HepG2 (cell line): Measurements from ENCODE around the gene SEPHS2. TPM values are rescaled to one million over a fixed set of nuclear protein-coding genes. Genes with fewer than 3 reads are reported as not detected.

Experiments used
- BRCA1 ChIP-seq: sonication (generic); formaldehyde crosslinking; IDR thresholded peaks from 2 replicates; pipeline ENCODE4 v1.4.0; 2020; ENCODE audit warnings: missing genetic modification reagents
- DNMT3B ChIP-seq: conservative IDR thresholded peaks from 2 replicates; pipeline ENCODE4 v1.6.1; 2016; ENCODE audit warnings: missing biosample characterization, control low read depth
- FIP1L1 ChIP-seq: fragments of 200-400 bp; formaldehyde crosslinking; IDR thresholded peaks from 2 replicates; pipeline ENCODE4 v1.6.1; 2018; ENCODE audit warnings: low read depth, mild to moderate bottlenecking, low read length, moderate library complexity, borderline replicate concordance; ENCODE audit not compliant: insufficient read depth
- FOXJ3 ChIP-seq: sonication (generic); formaldehyde crosslinking; IDR thresholded peaks from 2 replicates; pipeline ENCODE4 v1.4.0; 2020; ENCODE audit warnings: missing genetic modification reagents, mild to moderate bottlenecking, borderline replicate concordance
- HMG20B ChIP-seq: conservative IDR thresholded peaks from 2 replicates; pipeline ENCODE4 v1.6.1; 2016; ENCODE audit warnings: missing genetic modification reagents, missing compliant biosample characterization
- SALL2 ChIP-seq: sonication (generic); formaldehyde crosslinking; IDR thresholded peaks from 2 replicates; pipeline ENCODE4 v1.8.1; 2023; ENCODE audit warnings: mild to moderate bottlenecking, missing genetic modification reagents, inconsistent platforms
- TSC22D2 ChIP-seq: sonication (generic); formaldehyde crosslinking; IDR thresholded peaks from 2 replicates; pipeline ENCODE4 v1.5.1; 2020; ENCODE audit warnings: missing genetic modification reagents, mild to moderate bottlenecking, borderline replicate concordance
- ZKSCAN1 ChIP-seq: fragments of 150-350 bp; IDR thresholded peaks from 2 replicates; pipeline ENCODE4 v1.6.1; 2014; ENCODE audit warnings: low read length
- ZNF282 ChIP-seq: fragments of 450-650 bp; IDR thresholded peaks from 2 replicates; pipeline ENCODE4 v1.6.1; 2018; ENCODE audit not compliant: partially characterized antibody
- ZNF543 ChIP-seq: sonication (generic); formaldehyde crosslinking; IDR thresholded peaks from 2 replicates; pipeline ENCODE4 v1.4.0; 2020; ENCODE audit warnings: mild to moderate bottlenecking, missing genetic modification reagents
- polyA plus RNA-seq, 8 experiments: library from polyadenylated mRNA; depleted of rRNA in 3 of 8; stranded (reverse) in 7 of 8; unstranded in 1 of 8; fragments of >200 nt; fragmentation: Illumina TruSeq in 4 of 8; extraction: Trizol in 4 of 8; gene quantifications; 2 replicates each; pipeline versions ENCODE4 v1.2.1 to v1.2.3, GENCODE V29; 2011 to 2016; ENCODE audit warnings: low read depth in 4 of 8, missing spikeins in 1 of 8, mixed read lengths in 1 of 8; ENCODE audit not compliant: insufficient read depth in 1 of 8
- total RNA-seq, 5 experiments: library from RNA; depleted of rRNA; stranded (reverse); fragments of >200 nt; fragmentation: Illumina TruSeq; extraction: Trizol; gene quantifications; 2 replicates each; pipeline ENCODE4 v1.2.3, GENCODE V29; 2016; ENCODE audit warnings: low read depth in 1 of 5
- TF ChIP-seq, protein P1 (sequence below): sonication (generic); formaldehyde crosslinking; IDR thresholded peaks from 2 replicates; pipeline ENCODE4 v1.5.0; 2020; ENCODE audit warnings: missing genetic modification reagents, mild to moderate bottlenecking, borderline replicate concordance
- TF ChIP-seq, protein P2 (sequence below): sonication (generic); formaldehyde crosslinking; IDR thresholded peaks from 2 replicates; pipeline ENCODE4 v1.9.0; 2021; ENCODE audit warnings: missing genetic modification reagents, mild to moderate bottlenecking, borderline replicate concordance
- TF ChIP-seq, protein P3 (sequence below): sonication (generic); formaldehyde crosslinking; IDR thresholded peaks from 2 replicates; pipeline ENCODE4 v1.8.1; 2023; ENCODE audit warnings: mild to moderate bottlenecking, moderate library complexity, missing genetic modification reagents
- TF ChIP-seq, protein P4 (sequence below): sonication (generic); formaldehyde crosslinking; IDR thresholded peaks from 2 replicates; pipeline ENCODE4 v1.4.0; 2020; ENCODE audit warnings: missing genetic modification reagents

SEPHS2 gene
- total and polyA plus RNA-seq, 2 of the 13 experiments (the other 11 are each of a cell fraction or from before 2014, with no cell fraction given) = 20.7 to 127 TPM

DNA sequence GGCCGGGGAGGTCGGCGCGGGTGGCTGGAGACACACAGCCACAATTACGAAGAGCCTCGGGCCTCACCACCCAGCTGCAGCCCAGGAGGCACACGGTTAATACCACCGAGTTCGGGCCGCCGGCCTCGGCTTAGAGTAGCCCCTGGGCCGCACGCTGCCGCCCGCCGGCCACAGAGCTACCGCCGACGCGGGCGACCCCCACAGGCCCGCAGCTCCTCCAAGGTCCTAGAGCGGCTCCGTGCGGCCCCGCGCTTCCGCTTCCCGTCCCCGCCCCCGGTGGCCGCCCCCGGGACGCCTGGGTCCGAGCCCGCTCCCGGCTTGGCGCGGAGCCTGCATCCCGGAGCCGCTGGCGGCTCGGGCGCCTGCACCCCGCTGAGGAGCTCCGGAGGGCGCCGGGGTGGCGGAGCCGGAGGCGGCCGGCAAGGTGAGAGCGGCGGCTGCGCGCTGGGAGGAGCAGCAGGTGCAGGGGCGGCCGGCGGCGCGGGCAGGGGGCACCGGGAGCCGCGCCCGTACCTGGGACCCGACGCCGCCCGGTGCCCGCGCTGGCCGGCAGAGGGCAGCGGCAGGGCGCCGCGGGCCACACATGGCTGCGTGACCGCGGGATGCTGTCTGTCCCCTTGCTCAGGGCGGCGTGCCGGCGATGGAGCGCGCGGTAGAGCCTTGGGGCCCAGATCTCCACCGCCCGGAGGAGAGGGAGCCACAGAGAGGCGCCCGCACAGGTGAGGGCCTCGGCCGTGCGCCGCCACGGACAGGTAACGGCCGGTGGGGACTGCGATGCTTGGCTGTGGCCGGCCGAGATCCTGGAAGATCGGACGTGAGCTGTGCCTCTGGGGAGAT, 50.3 kb downstream of the SEPHS2 start, which contains the start of gene ZNF48 (continued):
- TF ChIP-seq FIP1L1 (no peak), ZKSCAN1 (0 out of 2 replicates have a peak, but pooled peaks have one; percentile 30), HMG20B (no peak), ZNF282 (no peak), SALL2 (CRISPR knock-in tag) (peak; percentile 92), TSC22D2 (CRISPR knock-in tag) (0 out of 2 replicates have a peak, but pooled peaks have one; percentile 39), FOXJ3 (CRISPR knock-in tag) (no peak), BRCA1 (CRISPR knock-in tag) (no peak), ZNF543 (CRISPR knock-in tag) (peak; percentile 91; the same call in 1 of the 2 replicates), DNMT3B (CRISPR knock-in tag) (peak; percentile 52; the same call in 1 of the 2 replicates)
- TF ChIP-seq, protein P1, sequence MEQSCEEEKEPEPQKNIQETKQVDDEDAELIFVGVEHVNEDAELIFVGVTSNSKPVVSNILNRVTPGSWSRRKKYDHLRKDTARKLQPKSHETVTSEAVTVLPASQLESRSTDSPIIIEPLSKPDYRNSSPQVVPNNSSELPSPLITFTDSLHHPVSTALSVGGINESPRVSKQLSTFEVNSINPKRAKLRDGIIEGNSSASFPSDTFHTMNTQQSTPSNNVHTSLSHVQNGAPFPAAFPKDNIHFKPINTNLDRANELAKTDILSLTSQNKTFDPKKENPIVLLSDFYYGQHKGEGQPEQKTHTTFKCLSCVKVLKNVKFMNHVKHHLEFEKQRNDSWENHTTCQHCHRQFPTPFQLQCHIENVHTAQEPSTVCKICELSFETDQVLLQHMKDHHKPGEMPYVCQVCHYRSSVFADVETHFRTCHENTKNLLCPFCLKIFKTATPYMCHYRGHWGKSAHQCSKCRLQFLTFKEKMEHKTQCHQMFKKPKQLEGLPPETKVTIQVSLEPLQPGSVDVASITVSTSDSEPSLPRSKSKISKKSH = peak; percentile 49; the same call in 1 of the 2 replicates
- TF ChIP-seq, protein P2, sequence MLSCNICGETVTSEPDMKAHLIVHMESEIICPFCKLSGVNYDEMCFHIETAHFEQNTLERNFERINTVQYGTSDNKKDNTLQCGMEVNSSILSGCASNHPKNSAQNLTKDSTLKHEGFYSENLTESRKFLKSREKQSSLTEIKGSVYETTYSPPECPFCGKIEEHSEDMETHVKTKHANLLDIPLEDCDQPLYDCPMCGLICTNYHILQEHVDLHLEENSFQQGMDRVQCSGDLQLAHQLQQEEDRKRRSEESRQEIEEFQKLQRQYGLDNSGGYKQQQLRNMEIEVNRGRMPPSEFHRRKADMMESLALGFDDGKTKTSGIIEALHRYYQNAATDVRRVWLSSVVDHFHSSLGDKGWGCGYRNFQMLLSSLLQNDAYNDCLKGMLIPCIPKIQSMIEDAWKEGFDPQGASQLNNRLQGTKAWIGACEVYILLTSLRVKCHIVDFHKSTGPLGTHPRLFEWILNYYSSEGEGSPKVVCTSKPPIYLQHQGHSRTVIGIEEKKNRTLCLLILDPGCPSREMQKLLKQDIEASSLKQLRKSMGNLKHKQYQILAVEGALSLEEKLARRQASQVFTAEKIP (CRISPR knock-in tag) = no peak
- TF ChIP-seq, protein P3, sequence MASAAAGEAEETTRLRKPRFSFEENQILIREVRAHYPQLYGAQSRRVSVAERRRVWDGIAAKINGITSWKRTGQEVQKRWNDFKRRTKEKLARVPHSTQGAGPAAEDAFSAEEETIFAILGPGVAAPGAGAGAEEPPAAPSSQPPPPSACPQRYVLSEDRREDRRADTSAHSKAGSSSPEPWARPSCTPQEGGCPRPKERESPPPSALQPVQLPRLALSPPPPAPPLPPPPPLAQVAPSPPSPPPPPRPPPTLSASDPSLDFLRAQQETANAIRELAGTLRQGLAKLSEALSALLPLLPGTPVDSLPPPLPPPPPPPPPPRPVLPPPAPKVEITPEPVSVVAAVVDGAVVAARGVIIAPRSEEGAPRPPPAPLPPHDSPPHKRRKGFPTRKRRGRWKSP (CRISPR knock-in tag) = no peak
- TF ChIP-seq, protein P4, sequence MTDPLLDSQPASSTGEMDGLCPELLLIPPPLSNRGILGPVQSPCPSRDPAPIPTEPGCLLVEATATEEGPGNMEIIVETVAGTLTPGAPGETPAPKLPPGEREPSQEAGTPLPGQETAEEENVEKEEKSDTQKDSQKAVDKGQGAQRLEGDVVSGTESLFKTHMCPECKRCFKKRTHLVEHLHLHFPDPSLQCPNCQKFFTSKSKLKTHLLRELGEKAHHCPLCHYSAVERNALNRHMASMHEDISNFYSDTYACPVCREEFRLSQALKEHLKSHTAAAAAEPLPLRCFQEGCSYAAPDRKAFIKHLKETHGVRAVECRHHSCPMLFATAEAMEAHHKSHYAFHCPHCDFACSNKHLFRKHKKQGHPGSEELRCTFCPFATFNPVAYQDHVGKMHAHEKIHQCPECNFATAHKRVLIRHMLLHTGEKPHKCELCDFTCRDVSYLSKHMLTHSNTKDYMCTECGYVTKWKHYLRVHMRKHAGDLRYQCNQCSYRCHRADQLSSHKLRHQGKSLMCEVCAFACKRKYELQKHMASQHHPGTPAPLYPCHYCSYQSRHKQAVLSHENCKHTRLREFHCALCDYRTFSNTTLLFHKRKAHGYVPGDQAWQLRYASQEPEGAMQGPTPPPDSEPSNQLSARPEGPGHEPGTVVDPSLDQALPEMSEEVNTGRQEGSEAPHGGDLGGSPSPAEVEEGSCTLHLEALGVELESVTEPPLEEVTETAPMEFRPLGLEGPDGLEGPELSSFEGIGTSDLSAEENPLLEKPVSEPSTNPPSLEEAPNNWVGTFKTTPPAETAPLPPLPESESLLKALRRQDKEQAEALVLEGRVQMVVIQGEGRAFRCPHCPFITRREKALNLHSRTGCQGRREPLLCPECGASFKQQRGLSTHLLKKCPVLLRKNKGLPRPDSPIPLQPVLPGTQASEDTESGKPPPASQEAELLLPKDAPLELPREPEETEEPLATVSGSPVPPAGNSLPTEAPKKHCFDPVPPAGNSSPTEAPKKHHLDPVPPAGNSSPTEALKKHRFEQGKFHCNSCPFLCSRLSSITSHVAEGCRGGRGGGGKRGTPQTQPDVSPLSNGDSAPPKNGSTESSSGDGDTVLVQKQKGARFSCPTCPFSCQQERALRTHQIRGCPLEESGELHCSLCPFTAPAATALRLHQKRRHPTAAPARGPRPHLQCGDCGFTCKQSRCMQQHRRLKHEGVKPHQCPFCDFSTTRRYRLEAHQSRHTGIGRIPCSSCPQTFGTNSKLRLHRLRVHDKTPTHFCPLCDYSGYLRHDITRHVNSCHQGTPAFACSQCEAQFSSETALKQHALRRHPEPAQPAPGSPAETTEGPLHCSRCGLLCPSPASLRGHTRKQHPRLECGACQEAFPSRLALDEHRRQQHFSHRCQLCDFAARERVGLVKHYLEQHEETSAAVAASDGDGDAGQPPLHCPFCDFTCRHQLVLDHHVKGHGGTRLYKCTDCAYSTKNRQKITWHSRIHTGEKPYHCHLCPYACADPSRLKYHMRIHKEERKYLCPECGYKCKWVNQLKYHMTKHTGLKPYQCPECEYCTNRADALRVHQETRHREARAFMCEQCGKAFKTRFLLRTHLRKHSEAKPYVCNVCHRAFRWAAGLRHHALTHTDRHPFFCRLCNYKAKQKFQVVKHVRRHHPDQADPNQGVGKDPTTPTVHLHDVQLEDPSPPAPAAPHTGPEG (CRISPR knock-in tag) = peak; percentile 41; the same call in 1 of the 2 replicates
